ENCODE measurements around the gene SLC25A39.

SLC25A39 gene

GRCh38 chr17:44272321-44272951, 52.2 kb downstream of the SLC25A39 start:
- DNase-seq = no peak

All from CD4-positive, alpha-beta T cell treated with Interferon alpha-2 for 1 hour (primary cell).